C4-2B (cell line): ENCODE results near the gene CD160.

ENCODE experiments used
- CTCF ChIP-seq: fragments of 450-650 bp; conservative IDR thresholded peaks from 2 replicates; pipeline ENCODE4 v1.5.1; 2017; ENCODE audit warnings: mild to moderate bottlenecking
- ZFX ChIP-seq: fragments of 450-650 bp; IDR thresholded peaks from 2 replicates; pipeline ENCODE4 v1.6.1; 2017

- TF ChIP-seq CTCF (no peak), ZFX (no peak)
Observed at GRCh38 chr1:145695821-145696629, 23.3 kb upstream of the CD160 start.
